K562 (cell line): ENCODE measurements around the gene TPD52L2. TPM values are rescaled to one million over a fixed set of nuclear protein-coding genes. Genes with fewer than 3 reads are reported as not detected.

ENCODE experiments used
- ATAC-seq: fragments of 200-7000 bp; cut with Tn5 transposase; 3 replicates; pipeline ENCODE4 v1.9.1; 2020; ENCODE audit warnings: moderate library complexity
- BruUV-seq: library from RNA; stranded (reverse); fragments of 400-500 nt; replicated peaks from 2 replicates; lab custom pipeline; 2021; lab: Mats Ljungman, UMichigan
- CTCF ChIA-PET: fragments of 300-600 bp; formaldehyde crosslinking; extraction: SDS; loops from one replicate; lab custom pipeline; 2021; ENCODE audit warnings: low intra/inter-chr PET ratio; lab: Yijun Ruan, JAX
- POLR2A ChIA-PET: fragments of 300-600, 350-650 bp; sonication (Branson Sonifier 250); formaldehyde crosslinking; extraction: SDS; loops from one replicate; lab custom pipeline; 2021; ENCODE audit warnings: antibody characterized with exemption, inconsistent platforms; lab: Yijun Ruan, JAX
- DNase-seq, 4 experiments: peaks; one replicate each; pipeline versions ENCODE4 v3.0.0 to v3.0.0-alpha.2; 2011 to 2018; ENCODE audit warnings: low spot score in 3 of 4, mixed read lengths in 3 of 4; ENCODE audit errors: extremely low read depth in 1 of 4
- FAIRE-seq: peaks from 2 replicates; lab custom pipeline; 2011; peaks lifted over from hg19 to GRCh38; lab: Jason Lieb, UNC
- H2AFZ ChIP-seq: 2 replicates; pipeline ENCODE4 v1.6.0; 2011; ENCODE audit warnings: low read depth, low read length, control low read depth, inconsistent platforms
- H3K27ac ChIP-seq: fragments of 200-600 bp; 3 replicates; pipeline ENCODE4 v1.8.0; 2011; ENCODE audit warnings: low read depth, mild to moderate bottlenecking, control low read depth, inconsistent platforms, low read length, moderate library complexity, mixed read lengths; ENCODE audit errors: extremely low read depth
- H3K27me3 ChIP-seq, 2 experiments: fragments of 300-600 bp in 1 of 2; 2 replicates in 1 of 2; 3 replicates in 1 of 2; pipeline versions ENCODE4 v1.6.0 to v1.8.0; 2011; ENCODE audit warnings: inconsistent platforms in 2 of 2, low read length in 2 of 2, mild to moderate bottlenecking in 1 of 2, mixed read lengths in 1 of 2, moderate library complexity in 1 of 2; ENCODE audit not compliant: control insufficient read depth in 2 of 2, insufficient read depth in 2 of 2
- H3K36me3 ChIP-seq: fragments of 300-600 bp; 3 replicates; pipeline ENCODE4 v1.8.0; 2011; ENCODE audit warnings: mild to moderate bottlenecking, low read length, inconsistent platforms; ENCODE audit not compliant: control insufficient read depth, insufficient read depth
- H3K4me1 ChIP-seq, 2 experiments: fragments of 200-600 bp in 1 of 2; replicated peaks in 1 of 2; 2 replicates in 1 of 2; 3 replicates in 1 of 2; pipeline versions ENCODE4 v1.5.1 to v1.8.0; 2011; ENCODE audit warnings: inconsistent platforms in 2 of 2, low read length in 2 of 2, mild to moderate bottlenecking in 1 of 2, mixed read lengths in 1 of 2, moderate library complexity in 1 of 2; ENCODE audit not compliant: control insufficient read depth in 2 of 2, insufficient read depth in 2 of 2
- H3K4me2 ChIP-seq: 2 replicates; pipeline ENCODE4 v1.6.1; 2011; ENCODE audit warnings: low read length, control low read depth, inconsistent platforms, mixed read lengths; ENCODE audit not compliant: insufficient read depth
- H3K4me3 ChIP-seq: fragments of 200-600 bp; sonication (generic), shearing (Covaris generic); 2 replicates; pipeline ENCODE4 v1.5.1; 2016; ENCODE audit warnings: control low read depth, inconsistent platforms
- H3K79me2 ChIP-seq: fragments of 200-600 bp; 3 replicates; pipeline ENCODE4 v1.8.0; 2011; ENCODE audit warnings: low read length, inconsistent platforms; ENCODE audit not compliant: control insufficient read depth, insufficient read depth
- H3K9ac ChIP-seq, 2 experiments: 2 replicates each; pipeline versions ENCODE4 v1.6.0 to v1.6.1; 2011; ENCODE audit warnings: low read depth in 2 of 2, low read length in 2 of 2, control low read depth in 1 of 2, inconsistent platforms in 1 of 2, mild to moderate bottlenecking in 1 of 2, mixed read lengths in 1 of 2; ENCODE audit not compliant: insufficient read depth in 1 of 2
- H3K9me1 ChIP-seq: one replicate; pipeline ENCODE4 v1.6.0; 2011; ENCODE audit warnings: inconsistent platforms, mild to moderate bottlenecking, low read length, moderate library complexity; ENCODE audit not compliant: control insufficient read depth, insufficient read depth
- H3K9me3 ChIP-seq: replicated peaks from 2 replicates; pipeline ENCODE4 v1.5.1; 2011; ENCODE audit warnings: low read depth, low read length, inconsistent platforms; ENCODE audit not compliant: control insufficient read depth, insufficient read depth
- H4K20me1 ChIP-seq: replicated peaks from 2 replicates; pipeline ENCODE4 v1.6.1; 2011; ENCODE audit warnings: low read length, inconsistent platforms, mixed read lengths; ENCODE audit not compliant: control insufficient read depth, insufficient read depth
- NELFE ChIP-seq: IDR thresholded peaks from 2 replicates; pipeline ENCODE4 v1.6.1; 2011; ENCODE audit warnings: mild to moderate bottlenecking; ENCODE audit not compliant: insufficient read depth, insufficient read length
- STAG1 ChIP-seq: sonication (generic); formaldehyde crosslinking; IDR thresholded peaks from 2 replicates; pipeline ENCODE4 v1.5.0; 2020; ENCODE audit warnings: missing genetic modification reagents, borderline replicate concordance
- WGBS: fragments of 100-300 bp; shearing (Covaris generic); methylation state at CpG from one replicate; pipeline ENCODE4 v1.1.6; 2016; ENCODE audit warnings: low coverage, mixed read lengths; ENCODE audit not compliant: insufficient coverage; ENCODE audit errors: missing lambda C conversion rate; 5-methylcytosine and 5-hydroxymethylcytosine counted together
- in situ Hi-C: fragments of 300-500 bp; cut with MboI; formaldehyde crosslinking; loops from 4 replicates; pipeline ENCODE4 v1.15.0; 2018; ENCODE audit warnings: inconsistent platforms, mixed read lengths
- intact Hi-C: fragments of 100-400 bp; cut with micrococcal nuclease; formaldehyde crosslinking; loops from 2 replicates; pipeline ENCODE4 v1.14.2; 2022
- polyA plus RNA-seq, 8 experiments: library from polyadenylated mRNA; depleted of rRNA in 4 of 8; stranded (reverse) in 5 of 8; unstranded in 3 of 8; fragments of >200 nt; fragmentation: Nextera tagmentation in 2 of 8; fragmentation: Illumina TruSeq in 1 of 8; extraction: Ambion mirVana in 2 of 8; extraction: Trizol in 1 of 8; gene quantifications; 2 replicates each; pipeline versions ENCODE4 v1.2.1 to v1.2.3, GENCODE V29; 2011 to 2014; ENCODE audit warnings: inconsistent platforms in 1 of 8, missing spikeins in 1 of 8
- total RNA-seq, 7 experiments: library from RNA; depleted of rRNA in 6 of 7; stranded (reverse); fragments of >200 nt in 6 of 7; fragmentation: Illumina TruSeq in 2 of 7; extraction: Trizol in 2 of 7; gene quantifications; 2 replicates each; pipeline versions ENCODE4 v1.2.1 to v1.2.3, GENCODE V29; 2011 to 2021; ENCODE audit warnings: low replicate concordance in 1 of 7
- TF ChIP-seq, protein P1 (sequence below): fragments of 250-450 bp; sonication (Bioruptor Pico); IDR thresholded peaks from 2 replicates; pipeline ENCODE4 v1.4.0; 2020; ENCODE audit warnings: mild to moderate bottlenecking, moderate library complexity, borderline replicate concordance
- TF ChIP-seq, protein P2 (sequence below): sonication (generic); formaldehyde crosslinking; IDR thresholded peaks from 2 replicates; pipeline ENCODE4 v1.8.1; 2023; ENCODE audit warnings: mild to moderate bottlenecking, missing genetic modification reagents

The TPD52L2 gene
- total and polyA plus RNA-seq, 9 of the 15 experiments (the other 6 are each of a cell fraction or from before 2014, with no cell fraction given) = 1.9 to 117 (median 74.6) TPM

DNA sequence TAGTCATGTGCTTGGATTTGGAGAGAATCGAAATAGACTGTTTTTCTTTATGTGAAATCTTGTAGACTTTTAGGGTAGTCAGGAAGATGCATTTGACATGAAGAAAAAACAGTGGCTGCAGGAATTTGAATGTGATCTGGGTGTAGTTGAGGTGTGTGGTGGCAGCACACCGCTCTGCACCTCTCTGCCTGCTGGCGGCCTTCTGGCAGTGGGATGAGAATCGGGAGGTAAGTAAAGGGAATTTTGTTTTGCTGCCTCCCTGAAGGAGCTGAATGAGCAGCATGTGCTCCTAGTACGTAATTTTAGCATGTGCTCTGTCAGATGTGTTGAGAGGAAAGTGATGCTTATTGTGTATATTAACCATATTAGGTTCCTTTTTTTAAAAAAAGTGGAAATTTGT is 3.2 kb downstream of the TPD52L2 start:
- intact Hi-C loops = loop anchor here (10.0 kb wide), 2 partner anchors 107 to 313 kb away; partner anchors contain the start of genes FNDC11 and SAMD10
- Histone ChIP-seq H4K20me1 (no peaks in the 10 kb centered on the region), H3K4me3 (no peak overlapping the region), H3K9me1 (no peaks in the 10 kb centered on the region), H3K36me3 (peaks cover 60% of the 10 kb centered on the region), H3K9ac (no peak overlapping the region), H3K4me1 (peaks cover 5 to 35% of the 10 kb centered on the region in 2 experiments; a peak in 4 of 5 replicates), H3K79me2 (peaks cover 48% of the 10 kb centered on the region), H3K9me3 (no peaks in the 10 kb centered on the region), H3K27ac (no peak overlapping the region), H3K4me2 (no peak overlapping the region), H2AFZ (no peak overlapping the region), H3K27me3 (no peaks in the 10 kb centered on the region)
- DNase-seq (no peak), ATAC-seq (no peak), FAIRE-seq (no peak)
- ChIA-PET POLR2A (no interaction called here), CTCF (no interaction called here)
- in situ Hi-C loops = no loop called here
- BruUV-seq = TSS peak; percentile 32
- WGBS = 95% methylated on average over 5 of the region's 5 CpGs
- TF ChIP-seq NELFE (no peak), STAG1 (CRISPR knock-in tag) (no peak)
- TF ChIP-seq, protein P1, sequence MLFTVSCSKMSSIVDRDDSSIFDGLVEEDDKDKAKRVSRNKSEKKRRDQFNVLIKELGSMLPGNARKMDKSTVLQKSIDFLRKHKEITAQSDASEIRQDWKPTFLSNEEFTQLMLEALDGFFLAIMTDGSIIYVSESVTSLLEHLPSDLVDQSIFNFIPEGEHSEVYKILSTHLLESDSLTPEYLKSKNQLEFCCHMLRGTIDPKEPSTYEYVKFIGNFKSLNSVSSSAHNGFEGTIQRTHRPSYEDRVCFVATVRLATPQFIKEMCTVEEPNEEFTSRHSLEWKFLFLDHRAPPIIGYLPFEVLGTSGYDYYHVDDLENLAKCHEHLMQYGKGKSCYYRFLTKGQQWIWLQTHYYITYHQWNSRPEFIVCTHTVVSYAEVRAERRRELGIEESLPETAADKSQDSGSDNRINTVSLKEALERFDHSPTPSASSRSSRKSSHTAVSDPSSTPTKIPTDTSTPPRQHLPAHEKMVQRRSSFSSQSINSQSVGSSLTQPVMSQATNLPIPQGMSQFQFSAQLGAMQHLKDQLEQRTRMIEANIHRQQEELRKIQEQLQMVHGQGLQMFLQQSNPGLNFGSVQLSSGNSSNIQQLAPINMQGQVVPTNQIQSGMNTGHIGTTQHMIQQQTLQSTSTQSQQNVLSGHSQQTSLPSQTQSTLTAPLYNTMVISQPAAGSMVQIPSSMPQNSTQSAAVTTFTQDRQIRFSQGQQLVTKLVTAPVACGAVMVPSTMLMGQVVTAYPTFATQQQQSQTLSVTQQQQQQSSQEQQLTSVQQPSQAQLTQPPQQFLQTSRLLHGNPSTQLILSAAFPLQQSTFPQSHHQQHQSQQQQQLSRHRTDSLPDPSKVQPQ (CRISPR knock-in tag) = no peak
- TF ChIP-seq, protein P2, sequence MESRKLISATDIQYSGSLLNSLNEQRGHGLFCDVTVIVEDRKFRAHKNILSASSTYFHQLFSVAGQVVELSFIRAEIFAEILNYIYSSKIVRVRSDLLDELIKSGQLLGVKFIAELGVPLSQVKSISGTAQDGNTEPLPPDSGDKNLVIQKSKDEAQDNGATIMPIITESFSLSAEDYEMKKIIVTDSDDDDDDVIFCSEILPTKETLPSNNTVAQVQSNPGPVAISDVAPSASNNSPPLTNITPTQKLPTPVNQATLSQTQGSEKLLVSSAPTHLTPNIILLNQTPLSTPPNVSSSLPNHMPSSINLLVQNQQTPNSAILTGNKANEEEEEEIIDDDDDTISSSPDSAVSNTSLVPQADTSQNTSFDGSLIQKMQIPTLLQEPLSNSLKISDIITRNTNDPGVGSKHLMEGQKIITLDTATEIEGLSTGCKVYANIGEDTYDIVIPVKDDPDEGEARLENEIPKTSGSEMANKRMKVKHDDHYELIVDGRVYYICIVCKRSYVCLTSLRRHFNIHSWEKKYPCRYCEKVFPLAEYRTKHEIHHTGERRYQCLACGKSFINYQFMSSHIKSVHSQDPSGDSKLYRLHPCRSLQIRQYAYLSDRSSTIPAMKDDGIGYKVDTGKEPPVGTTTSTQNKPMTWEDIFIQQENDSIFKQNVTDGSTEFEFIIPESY (CRISPR knock-in tag) = 0 out of 2 replicates have a peak, but pooled peaks have one; percentile 30
